Measurements from ENCODE around the gene WNT7A.
A peak's percentile ranks its signal among the peaks of the same experiment; 100 is the strongest.

The WNT7A gene

DNA sequence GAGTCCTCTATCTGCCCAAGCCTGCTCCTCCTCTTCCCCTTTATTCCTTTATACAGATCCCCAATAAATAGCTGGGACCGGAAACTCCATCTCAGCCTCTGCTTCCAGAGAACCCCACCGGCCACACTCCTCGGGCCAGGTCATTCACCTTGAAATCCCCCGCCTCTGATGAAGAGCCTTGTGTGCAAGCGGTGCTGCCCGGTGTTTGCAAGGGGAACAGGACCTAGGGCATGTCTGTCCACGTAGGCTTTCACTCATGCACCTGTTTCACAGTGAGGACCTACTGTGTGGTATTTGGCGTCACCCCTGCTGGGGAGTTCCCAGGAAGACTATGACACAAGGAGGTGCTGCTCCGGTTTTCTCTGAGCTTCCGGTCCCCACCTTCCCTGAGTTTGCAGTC is 54.0 kb downstream of the WNT7A start:
- no peak for DNase-seq

DNA sequence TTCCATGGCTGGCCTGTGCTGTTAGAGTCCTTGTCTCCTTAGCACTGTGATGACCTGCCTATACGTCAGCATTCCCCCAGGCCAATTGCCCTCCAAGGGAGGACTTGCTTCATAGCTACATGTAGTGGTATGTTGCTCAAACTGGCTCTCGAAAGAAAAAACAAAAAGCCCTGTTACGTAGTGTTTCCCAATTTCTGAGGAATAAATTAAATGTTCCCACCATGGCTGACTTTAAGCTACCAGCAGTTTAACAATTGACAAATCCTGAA is 54.6 kb downstream of the WNT7A start:
- no peak for DNase-seq

DNA sequence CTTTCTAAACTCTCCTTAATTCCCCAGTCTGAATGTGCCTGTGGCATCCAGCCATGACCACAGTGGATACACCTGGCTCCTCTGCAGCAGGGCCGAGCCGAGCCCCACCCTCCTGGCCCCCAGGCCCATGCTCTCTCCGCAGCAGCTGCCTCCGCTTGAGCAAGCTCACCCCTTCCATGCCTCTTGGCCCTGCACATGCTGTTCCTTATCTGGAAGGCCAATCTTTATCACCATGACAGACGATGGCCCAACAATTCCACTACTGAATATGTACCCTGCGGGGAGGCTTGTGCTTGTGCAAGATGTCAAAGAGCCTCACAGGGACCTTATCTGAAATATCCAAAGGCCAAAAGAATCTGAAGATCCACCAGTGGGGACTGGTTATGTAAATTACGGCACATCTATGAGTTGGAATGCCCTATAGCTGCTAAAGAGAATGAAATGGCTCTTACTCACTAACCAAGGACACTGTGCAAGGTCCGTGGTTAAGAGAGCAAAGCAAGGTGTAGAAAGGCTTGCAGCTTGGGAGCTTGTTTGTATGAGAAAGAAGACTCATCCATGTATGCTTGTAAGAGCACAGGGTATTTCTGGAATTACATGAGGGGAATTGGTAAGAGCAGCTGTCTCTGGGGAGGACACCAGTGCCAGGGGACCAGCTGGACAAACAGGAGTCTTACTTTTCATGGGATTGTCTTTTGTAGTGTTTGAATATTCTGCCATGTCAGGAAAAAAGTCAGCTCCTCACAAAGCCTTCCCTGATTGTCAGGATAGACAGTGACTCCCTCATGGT is 55.2 kb downstream of the WNT7A start:
- no peak for DNase-seq

DNA sequence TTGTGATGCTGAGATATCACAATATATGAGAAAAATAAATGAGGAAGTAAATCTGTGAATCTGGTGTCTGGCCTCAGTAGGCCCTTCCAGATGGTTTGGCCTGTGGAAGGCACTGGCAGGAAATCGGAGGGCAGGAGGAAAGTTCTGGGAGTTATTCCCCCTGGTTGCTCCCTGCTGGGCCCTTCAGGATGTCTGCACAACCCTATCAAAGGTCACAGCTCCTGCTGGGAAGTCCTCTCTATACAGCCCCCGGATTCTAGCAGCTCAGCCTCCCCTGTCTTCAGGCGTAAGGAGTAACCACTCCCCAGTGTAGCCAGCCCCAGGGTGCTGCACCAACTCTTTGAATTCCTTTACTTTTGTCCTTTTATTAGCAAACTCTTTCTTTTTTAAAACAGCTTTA is 56.2 kb downstream of the WNT7A start:
- no peak for DNase-seq

DNA sequence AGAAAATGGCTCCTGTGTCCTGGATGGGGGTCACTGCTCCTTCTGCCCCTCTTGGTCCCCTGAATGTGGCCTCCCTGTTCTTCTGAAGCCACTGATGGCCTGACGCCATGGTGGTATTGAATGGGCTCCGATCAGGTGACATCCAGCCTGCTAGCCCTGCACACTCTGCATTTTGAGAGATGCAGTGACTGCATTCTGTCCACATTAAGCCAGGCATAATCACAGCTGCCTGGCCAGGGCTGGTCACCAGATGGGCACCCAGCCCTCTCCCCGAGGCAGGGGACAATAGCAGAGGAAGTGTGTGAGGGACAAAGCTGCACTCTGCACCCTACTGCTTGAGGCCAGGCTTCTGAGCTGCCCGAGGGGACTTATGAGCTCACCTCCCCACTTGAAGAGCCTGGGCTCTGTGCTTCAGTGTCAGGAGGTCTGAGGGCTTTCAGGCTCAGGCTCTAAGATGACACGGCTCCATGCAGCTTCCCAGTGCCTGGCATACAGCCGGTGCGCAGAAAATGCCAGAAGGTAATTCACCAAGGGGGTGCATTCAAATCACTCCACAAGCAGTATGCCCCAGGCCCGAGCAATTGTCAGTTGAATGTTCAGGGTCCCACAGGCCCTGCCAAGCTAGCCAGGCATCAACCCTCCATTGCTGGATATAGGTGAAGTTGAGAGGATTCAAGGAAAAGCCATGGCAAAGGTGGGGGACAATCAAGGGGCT is 56.8 kb downstream of the WNT7A start:
- no peak for DNase-seq

GRCh38 chr3:13822042-13822441 is 57.8 kb downstream of the WNT7A start:
- DNase-seq = no peak

DNA sequence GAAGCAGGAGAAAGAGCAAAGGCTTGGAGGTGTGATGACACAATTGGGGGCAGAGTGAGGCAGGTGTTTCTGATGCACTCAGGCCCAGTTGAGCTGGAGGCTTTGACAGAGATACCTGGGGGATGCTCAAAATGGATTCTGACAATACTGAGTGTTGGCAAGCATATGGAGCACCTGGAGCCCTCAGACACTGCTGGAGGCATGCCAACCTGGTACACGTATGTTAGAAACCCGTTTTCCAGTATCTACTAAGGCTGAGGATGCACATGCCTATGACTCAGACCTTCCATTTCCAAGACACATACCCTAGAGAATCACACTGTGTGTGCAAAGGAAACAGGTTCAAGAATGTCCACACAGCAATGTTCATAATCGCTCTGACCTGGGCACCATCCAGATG is 58.7 kb downstream of the WNT7A start:
- no peak for DNase-seq

- no peak for DNase-seq
These were observed 61.0 kb downstream of the WNT7A start for GRCh38 chr3:13818919-13819318.

GRCh38 chr3:13815088-13815683 is 64.7 kb downstream of the WNT7A start:
- DNase-seq = no peak

- DNase-seq = no peak
These were observed 67.8 kb downstream of the WNT7A start for GRCh38 chr3:13812034-13812471.

DNA sequence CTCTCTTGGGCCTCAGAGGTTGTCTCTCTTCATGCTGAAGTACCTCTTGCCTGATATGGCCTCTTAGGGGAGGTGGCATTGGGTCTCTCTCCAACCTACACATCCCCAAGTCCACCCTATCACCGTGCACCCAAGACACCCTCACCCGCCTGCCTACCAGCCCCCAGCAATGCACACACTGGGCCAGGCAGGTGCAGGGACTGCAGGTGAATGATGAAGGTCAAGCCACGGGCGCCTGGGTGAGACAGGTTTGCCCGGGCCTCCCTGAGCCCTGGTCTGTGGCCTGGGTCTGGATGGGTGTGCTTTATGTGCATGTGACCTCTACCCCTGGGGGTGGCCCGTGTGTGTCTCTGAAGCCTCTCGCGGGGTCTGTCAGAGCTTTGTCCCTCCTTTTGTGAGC is 68.3 kb downstream of the WNT7A start:
- DNase-seq = no peak

GRCh38 chr3:13808550-13808949 is 71.3 kb downstream of the WNT7A start:
- DNase-seq = no peak

DNA sequence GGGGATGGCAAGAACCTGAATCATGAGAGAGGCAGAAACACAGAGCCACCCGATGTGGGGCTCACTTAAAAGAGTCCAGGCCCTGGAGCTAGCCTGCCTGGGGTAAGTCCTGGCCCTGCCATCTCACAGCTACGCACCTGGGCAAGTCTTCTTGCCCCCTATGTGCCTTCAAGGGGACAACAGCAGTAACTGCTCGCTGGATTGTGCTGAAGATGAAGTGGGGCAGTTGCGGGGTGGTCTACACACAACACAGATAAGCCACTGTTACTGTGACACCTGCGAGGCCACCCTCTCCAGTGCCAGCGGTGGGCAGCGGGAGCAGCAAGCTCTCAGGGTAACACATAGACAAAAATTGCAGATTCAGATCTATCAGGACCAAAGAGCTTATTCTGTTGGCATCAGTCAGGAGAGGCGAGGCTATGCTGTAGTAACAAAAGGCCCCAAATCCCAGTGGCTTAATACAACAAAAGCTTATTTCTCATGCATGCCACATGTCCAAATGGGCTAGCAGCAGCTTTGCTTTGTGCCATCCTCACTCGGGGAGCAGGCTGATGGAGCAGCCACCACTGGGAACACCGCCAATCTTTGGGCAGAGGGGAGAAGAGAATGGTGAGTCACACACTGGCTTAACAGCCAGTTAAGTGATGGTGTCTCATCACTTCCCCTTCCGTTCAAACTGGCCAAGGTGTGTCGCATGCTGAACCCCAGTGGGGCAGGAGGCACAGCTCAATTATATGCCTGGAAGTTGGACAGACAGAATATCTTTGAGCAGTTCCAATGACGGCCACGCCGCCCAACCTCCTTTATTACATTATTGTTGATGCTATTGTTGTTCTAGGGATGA is 78.3 kb downstream of the WNT7A start:
- DNase-seq = peak in 2 of 3 donors; percentile 1 to 3

DNA sequence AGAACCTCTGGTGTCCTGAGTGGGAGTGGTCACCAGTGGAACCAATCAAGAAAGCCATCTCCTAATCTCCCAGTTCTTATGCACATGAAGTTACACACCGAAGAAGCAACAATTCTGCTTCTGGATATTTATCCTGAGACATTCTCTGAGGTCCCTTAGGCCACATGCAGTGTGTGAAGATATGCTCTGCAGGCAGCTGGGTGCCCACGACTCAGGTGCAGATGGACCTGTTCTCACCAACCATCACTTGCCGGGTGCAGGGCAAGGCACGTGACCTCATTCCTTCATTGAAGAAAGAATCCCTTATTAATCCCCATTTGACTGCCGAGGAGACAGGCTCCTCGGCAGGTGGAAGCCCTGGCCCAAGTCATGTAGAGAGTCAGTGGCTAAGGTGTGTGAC is 79.8 kb downstream of the WNT7A start:
- DNase-seq = no peak

DNA sequence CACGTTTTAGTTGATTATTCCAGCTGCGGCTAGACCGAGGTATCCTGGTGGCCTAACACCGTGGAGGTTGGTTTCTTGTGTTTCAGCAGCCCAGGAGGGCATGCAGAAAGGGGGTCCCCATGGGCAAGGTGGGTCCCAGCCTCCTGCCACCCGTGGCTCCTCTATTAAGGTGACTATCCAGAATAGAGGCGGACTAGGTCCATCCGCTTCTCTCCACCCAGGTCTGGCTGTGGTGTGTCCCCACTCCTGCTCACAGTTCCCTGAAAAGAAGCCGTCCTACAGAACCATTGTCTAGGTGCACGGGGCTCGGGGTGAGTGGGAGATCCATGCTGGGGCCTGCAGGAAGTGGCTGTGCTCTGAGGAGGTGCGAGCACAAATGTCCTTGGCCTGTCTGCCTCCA is 81.5 kb downstream of the WNT7A start:
- no peak for DNase-seq

GRCh38 chr3:13796701-13797460 is 83.0 kb downstream of the WNT7A start:
- DNase-seq = no peak

GRCh38 chr3:13795816-13796215 is 84.1 kb downstream of the WNT7A start:
- no peak for DNase-seq

GRCh38 chr3:13794322-13794721 is 85.5 kb downstream of the WNT7A start:
- no peak for DNase-seq

GRCh38 chr3:13793451-13793850 is 86.4 kb downstream of the WNT7A start:
- DNase-seq = no peak

GRCh38 chr3:13792512-13793371 is 87.1 kb downstream of the WNT7A start:
- no peak for DNase-seq

DNA sequence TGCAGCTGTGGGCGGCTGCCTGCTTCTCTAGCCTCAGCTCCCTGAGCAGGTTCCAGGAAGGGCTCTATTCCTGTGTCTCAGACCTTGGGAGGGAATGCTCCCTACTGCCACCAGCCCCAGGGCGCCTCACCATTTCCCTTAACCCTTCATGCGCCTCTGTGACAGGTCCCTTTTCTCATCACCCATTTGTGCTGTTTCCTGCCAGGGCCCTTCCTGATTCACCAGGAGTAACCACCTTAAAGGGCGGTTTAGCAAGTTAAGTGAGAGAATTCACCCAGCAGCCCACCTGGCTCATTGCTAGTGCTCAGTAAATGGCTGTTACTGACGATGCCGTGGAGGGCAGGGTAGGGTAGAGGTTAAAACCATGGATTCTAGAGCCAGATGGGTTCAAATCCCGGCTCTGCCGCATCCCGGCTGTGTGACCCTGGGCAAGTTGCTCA is 87.8 kb downstream of the WNT7A start:
- DNase-seq = no peak

Data from suppressor macrophage treated with lipopolysaccharide for 1 hour (primary cell).